Embryonic facial prominence (tissue), 1 donor: Measurements from ENCODE around the gene KCNJ12.

ENCODE experiments used
- DNase-seq: peaks from one replicate; pipeline ENCODE4 v3.0.0-alpha.2; 2016; ENCODE audit errors: extremely low spot score

Gene KCNJ12

GRCh38 chr17:21368545-21369246 is 7.5 kb upstream of the KCNJ12 start:
- no peak for DNase-seq

- no peak for DNase-seq
Measured at GRCh38 chr17:21369395-21369794, 6.8 kb upstream of the KCNJ12 start.

- no peak for DNase-seq
Measured at GRCh38 chr17:21370430-21370829, 5.7 kb upstream of the KCNJ12 start.

- DNase-seq: no peak
Measured at GRCh38 chr17:21371511-21372081, 4.6 kb upstream of the KCNJ12 start.

- DNase-seq: no peak
Measured at GRCh38 chr17:21372256-21372954, 3.8 kb upstream of the KCNJ12 start.

GRCh38 chr17:21373036-21373435 is 3.1 kb upstream of the KCNJ12 start:
- DNase-seq: no peak

GRCh38 chr17:21373696-21374440 is 2.3 kb upstream of the KCNJ12 start:
- DNase-seq: no peak

GRCh38 chr17:21374441-21375161 is 1.6 kb upstream of the KCNJ12 start:
- DNase-seq: no peak

GRCh38 chr17:21375162-21375560 is 996 bp upstream of the KCNJ12 start:
- no peak for DNase-seq

GRCh38 chr17:21375757-21376080 is 438 bp upstream of the KCNJ12 start:
- no peak for DNase-seq

- DNase-seq: no peak
Measured at GRCh38 chr17:21376759-21377690, 868 bp downstream of the KCNJ12 start.

- DNase-seq: no peak
Measured at GRCh38 chr17:21377705-21378396, 1.7 kb downstream of the KCNJ12 start.

- DNase-seq: no peak
Measured at GRCh38 chr17:21378553-21378952, 2.4 kb downstream of the KCNJ12 start.

- DNase-seq: no peak
Measured at GRCh38 chr17:21379080-21379711, 3.0 kb downstream of the KCNJ12 start.

GRCh38 chr17:21380659-21381058 is 4.5 kb downstream of the KCNJ12 start:
- no peak for DNase-seq

- DNase-seq: no peak
Measured at GRCh38 chr17:21381076-21381706, 5.0 kb downstream of the KCNJ12 start.

GRCh38 chr17:21382560-21383495 is 6.7 kb downstream of the KCNJ12 start:
- no peak for DNase-seq

- no peak for DNase-seq
Measured at GRCh38 chr17:21385281-21385845, 9.2 kb downstream of the KCNJ12 start.
